Progenitor cell of endocrine pancreas (in vitro differentiated cells): ENCODE results near the gene FHOD3. TPM values are rescaled to one million over a fixed set of nuclear protein-coding genes. Genes with fewer than 3 reads are reported as not detected.

ENCODE experiments used
- DNase-seq: peaks from one replicate; pipeline ENCODE4 v3.0.0; 2021; ENCODE audit warnings: low spot score; ENCODE audit not compliant: unreplicated experiment
- H3K27ac Mint-ChIP-seq: 2 replicates; pipeline ENCODE4 v1.8.0; 2021; ENCODE audit warnings: mild to moderate bottlenecking, moderate library complexity, mixed read lengths
- H3K27me3 Mint-ChIP-seq: 2 replicates; pipeline ENCODE4 v1.8.0; 2021; ENCODE audit warnings: mixed read lengths
- H3K36me3 Mint-ChIP-seq: 2 replicates; pipeline ENCODE4 v1.8.0; 2022; ENCODE audit warnings: mixed read lengths; ENCODE audit not compliant: insufficient read depth
- H3K4me1 Mint-ChIP-seq: 2 replicates; pipeline ENCODE4 v1.8.0; 2021; ENCODE audit warnings: low read depth, mixed read lengths
- H3K4me3 Mint-ChIP-seq: 2 replicates; pipeline ENCODE4 v1.8.0; 2021; ENCODE audit warnings: low read depth, mild to moderate bottlenecking, moderate library complexity, mixed read lengths
- H3K9me3 Mint-ChIP-seq: 2 replicates; pipeline ENCODE4 v1.8.0; 2021; ENCODE audit warnings: low read depth, mixed read lengths
- total RNA-seq: library from RNA; stranded (reverse); gene quantifications from 2 replicates; pipeline ENCODE4 v1.2.1, GENCODE V29; 2021
- TF ChIP-seq, protein P1 (sequence below): fragments of 200-600 bp; sonication (generic); IDR thresholded peaks from one replicate; pipeline ENCODE4 v1.5.0; 2021; ENCODE audit warnings: antibody characterized with exemption, mild to moderate bottlenecking; ENCODE audit not compliant: unreplicated experiment

FHOD3 gene
- total RNA-seq, 1 donor from 2014 or later, result 1.6 TPM

DNA sequence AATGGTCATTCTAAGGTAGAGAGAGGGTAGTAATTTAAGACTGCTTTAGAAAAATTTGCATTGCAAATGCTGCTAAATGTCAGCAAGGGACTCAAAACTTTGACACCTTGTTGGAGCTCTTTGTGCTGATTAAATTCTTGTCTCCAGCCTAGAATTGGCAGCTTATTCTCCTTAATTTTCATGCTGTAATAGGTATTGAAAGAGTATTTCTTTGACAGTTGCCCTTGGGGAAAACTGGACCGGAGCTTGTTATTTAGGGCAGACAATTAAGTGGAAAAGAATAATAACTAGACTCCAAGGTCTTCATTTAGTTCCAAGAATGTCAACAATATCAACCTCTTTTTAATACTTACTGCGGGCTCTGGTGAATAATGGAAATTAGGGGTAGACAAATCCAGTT lies 267.3 kb downstream of the FHOD3 start:
- Mint-ChIP-seq H3K27me3 (peaks cover 3% of the 10 kb centered on the region), H3K9me3 (no peaks in the 10 kb centered on the region), H3K4me3 (no peak overlapping the region), H3K4me1 (no peaks in the 10 kb centered on the region), H3K27ac (no peak overlapping the region), H3K36me3 (no peaks in the 10 kb centered on the region)
- DNase-seq, result no peak
- TF ChIP-seq, protein P1, sequence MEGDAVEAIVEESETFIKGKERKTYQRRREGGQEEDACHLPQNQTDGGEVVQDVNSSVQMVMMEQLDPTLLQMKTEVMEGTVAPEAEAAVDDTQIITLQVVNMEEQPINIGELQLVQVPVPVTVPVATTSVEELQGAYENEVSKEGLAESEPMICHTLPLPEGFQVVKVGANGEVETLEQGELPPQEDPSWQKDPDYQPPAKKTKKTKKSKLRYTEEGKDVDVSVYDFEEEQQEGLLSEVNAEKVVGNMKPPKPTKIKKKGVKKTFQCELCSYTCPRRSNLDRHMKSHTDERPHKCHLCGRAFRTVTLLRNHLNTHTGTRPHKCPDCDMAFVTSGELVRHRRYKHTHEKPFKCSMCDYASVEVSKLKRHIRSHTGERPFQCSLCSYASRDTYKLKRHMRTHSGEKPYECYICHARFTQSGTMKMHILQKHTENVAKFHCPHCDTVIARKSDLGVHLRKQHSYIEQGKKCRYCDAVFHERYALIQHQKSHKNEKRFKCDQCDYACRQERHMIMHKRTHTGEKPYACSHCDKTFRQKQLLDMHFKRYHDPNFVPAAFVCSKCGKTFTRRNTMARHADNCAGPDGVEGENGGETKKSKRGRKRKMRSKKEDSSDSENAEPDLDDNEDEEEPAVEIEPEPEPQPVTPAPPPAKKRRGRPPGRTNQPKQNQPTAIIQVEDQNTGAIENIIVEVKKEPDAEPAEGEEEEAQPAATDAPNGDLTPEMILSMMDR, result no peak

DNA sequence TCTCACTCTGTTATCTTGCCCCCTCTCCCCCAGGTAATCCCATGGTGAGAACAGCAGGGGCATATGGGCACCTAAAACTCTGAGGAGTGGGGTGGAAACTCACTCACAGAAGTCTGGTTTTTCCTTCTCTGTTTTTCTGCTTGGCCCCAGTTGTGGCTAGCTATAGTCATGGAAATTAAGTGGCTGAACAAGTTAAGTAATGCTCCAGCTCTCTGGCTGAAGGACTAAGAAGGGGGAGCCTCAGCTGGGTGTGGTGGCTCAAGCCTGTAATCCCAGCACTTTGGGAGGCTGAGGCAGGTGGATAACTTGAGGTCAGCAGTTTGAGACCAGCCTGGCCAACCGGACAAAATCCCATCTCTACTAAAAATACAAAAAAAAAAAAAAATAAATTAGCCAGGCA lies 270.3 kb downstream of the FHOD3 start:
- H3K27ac Mint-ChIP-seq, result no peak overlapping the region
- no peak for DNase-seq

DNA sequence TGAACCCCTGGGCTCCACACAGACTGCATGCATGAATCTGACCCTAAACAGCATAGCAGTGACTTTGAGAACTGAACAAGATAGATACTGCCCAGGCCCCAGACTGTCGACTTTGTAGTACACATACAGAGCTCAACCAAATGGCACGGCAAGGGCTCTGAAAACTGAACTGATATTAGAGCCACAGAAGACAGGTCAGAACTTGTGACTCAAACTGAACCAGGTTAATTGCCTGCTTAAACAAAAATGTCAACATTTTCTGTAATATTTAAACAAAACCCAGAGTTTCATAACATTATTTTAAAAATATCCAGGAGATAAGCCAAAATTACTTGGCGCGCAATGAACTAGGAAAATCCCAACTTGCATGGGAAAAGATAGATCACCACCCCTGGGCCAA lies 271.0 kb downstream of the FHOD3 start:
- Mint-ChIP-seq H3K4me3 (no peak overlapping the region), H3K4me1 (no peaks in the 10 kb centered on the region), H3K9me3 (no peaks in the 10 kb centered on the region), H3K27ac (no peak overlapping the region), H3K36me3 (no peaks in the 10 kb centered on the region), H3K27me3 (peaks cover 3% of the 10 kb centered on the region)
- DNase-seq, result no peak
- TF ChIP-seq, protein P1, result no peak

More for the DNA sequence above, 270.3 kb downstream of the FHOD3 start:
- TF ChIP-seq, protein P1, result no peak
- Mint-ChIP-seq H3K4me1 (no peaks in the 10 kb centered on the region), H3K9me3 (no peaks in the 10 kb centered on the region), H3K4me3 (no peak overlapping the region), H3K36me3 (no peaks in the 10 kb centered on the region), H3K27me3 (peaks cover 3% of the 10 kb centered on the region)

DNA sequence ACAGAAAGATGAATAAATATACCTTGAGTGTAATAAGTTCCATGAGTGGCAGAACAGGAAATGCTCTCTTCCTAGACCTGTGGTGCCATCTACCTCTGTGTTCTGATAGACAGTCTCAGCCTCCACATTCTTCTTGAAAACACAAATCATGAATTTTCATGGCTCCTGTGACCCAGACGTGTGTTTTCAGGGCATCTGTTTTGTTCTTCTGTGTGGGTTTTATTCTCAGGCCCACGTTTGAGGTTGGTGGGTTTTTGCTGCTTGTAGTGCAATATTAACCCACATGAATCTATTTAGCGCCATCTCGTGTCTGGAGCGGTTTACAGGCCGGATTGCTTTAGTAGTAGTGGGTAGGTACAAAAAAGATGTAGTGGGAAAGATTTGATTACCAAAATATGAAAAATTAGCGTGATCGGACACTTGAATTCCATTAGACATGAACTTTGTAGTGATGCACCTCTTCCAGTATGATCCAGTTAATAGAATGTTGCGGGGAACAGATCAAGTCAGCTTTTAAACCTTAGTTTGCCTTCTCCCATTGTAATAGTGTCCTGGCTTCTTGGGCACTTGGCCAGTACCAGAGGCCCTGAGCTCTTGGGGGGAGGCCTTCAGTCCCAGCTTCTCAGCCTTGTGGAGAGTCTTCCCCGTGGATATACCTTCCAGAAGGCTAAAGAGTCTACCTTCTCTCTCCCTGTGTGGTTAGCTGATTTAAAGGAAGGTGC lies 274.8 kb downstream of the FHOD3 start:
- TF ChIP-seq, protein P1, result peak; percentile 67
- peak; percentile 19 for DNase-seq
- H3K36me3 Mint-ChIP-seq, result no peaks in the 10 kb centered on the region
- no peak overlapping the region for H3K4me3 Mint-ChIP-seq
- no peaks in the 10 kb centered on the region for H3K9me3 Mint-ChIP-seq
- H3K4me1 Mint-ChIP-seq, result no peaks in the 10 kb centered on the region
- no peak overlapping the region for H3K27ac Mint-ChIP-seq
- H3K27me3 Mint-ChIP-seq, result no peaks in the 10 kb centered on the region

DNA sequence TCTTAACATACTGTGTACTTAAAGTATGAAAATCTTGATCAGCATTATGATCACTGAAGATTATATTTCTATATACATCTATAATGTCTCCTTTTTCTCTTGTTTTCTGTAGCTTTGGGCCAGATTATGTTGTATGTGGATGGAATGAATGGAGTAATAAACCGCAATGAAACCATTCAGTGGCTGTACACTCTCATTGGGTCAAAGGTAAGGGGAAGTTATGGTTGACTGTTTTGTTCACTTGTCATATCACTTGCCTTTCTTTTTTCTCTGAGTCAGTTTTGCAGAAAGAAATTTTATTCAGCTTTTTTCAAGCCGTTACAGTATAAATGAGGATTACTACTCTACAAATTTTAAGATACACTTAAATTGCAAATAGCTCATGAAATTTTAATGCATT lies 278.8 kb downstream of the FHOD3 start:
- no peak for DNase-seq
- Mint-ChIP-seq H3K4me1 (peaks cover 3% of the 10 kb centered on the region), H3K27ac (no peak overlapping the region)

More for the DNA sequence above, 278.8 kb downstream of the FHOD3 start:
- peaks cover 1% of the 10 kb centered on the region for H3K36me3 Mint-ChIP-seq
- H3K4me3 Mint-ChIP-seq, result no peak overlapping the region
- TF ChIP-seq, protein P1, result no peak
- H3K9me3 Mint-ChIP-seq, result peaks cover 6% of the 10 kb centered on the region
- no peaks in the 10 kb centered on the region for H3K27me3 Mint-ChIP-seq
